H9 (cell line): ENCODE measurements around the gene HPCAL1. TPM values are rescaled to one million over a fixed set of nuclear protein-coding genes. Genes with fewer than 3 reads are reported as not detected.

Source experiments
- DNase-seq: peaks from one replicate; pipeline ENCODE4 v3.0.0-alpha.2; 2017
- H2AFZ ChIP-seq: one replicate; pipeline ENCODE4 v1.6.1; 2013; ENCODE audit warnings: mild to moderate bottlenecking, low read length, control low read depth, moderate library complexity
- H2AK5ac ChIP-seq: 2 replicates; pipeline ENCODE4 v1.6.1; 2013; ENCODE audit warnings: low read length, control low read depth, mixed read lengths; ENCODE audit not compliant: insufficient read length
- H2BK120ac ChIP-seq: one replicate; pipeline ENCODE4 v1.6.1; 2013; ENCODE audit warnings: low read depth, mild to moderate bottlenecking, low read length, control low read depth, inconsistent platforms; ENCODE audit not compliant: poor library complexity, severe bottlenecking
- H2BK12ac ChIP-seq: 2 replicates; pipeline ENCODE4 v1.6.1; 2013; ENCODE audit warnings: low read length, control low read depth, mixed read lengths, low read depth; ENCODE audit not compliant: insufficient read length
- H2BK15ac ChIP-seq: 2 replicates; pipeline ENCODE4 v1.6.1; 2013; ENCODE audit warnings: low read depth, low read length, control low read depth
- H2BK20ac ChIP-seq: one replicate; pipeline ENCODE4 v1.6.1; 2013; ENCODE audit warnings: low read depth, mild to moderate bottlenecking, low read length, control low read depth, inconsistent platforms; ENCODE audit not compliant: poor library complexity, severe bottlenecking
- H2BK5ac ChIP-seq: 2 replicates; pipeline ENCODE4 v1.6.1; 2013; ENCODE audit warnings: low read length, control low read depth, mixed read lengths; ENCODE audit not compliant: insufficient read length
- H3K14ac ChIP-seq: 2 replicates; pipeline ENCODE4 v1.6.1; 2013; ENCODE audit warnings: low read length, control low read depth; ENCODE audit not compliant: insufficient read depth
- H3K18ac ChIP-seq: 2 replicates; pipeline ENCODE4 v1.6.1; 2013; ENCODE audit warnings: low read depth, mild to moderate bottlenecking, mixed read lengths, low read length, control low read depth; ENCODE audit not compliant: insufficient read length
- H3K23ac ChIP-seq: 2 replicates; pipeline ENCODE4 v1.6.1; 2013; ENCODE audit warnings: low read length, control low read depth, mixed read lengths, low read depth; ENCODE audit not compliant: insufficient read length
- H3K23me2 ChIP-seq: 2 replicates; pipeline ENCODE4 v1.6.1; 2013; ENCODE audit warnings: low read depth, mild to moderate bottlenecking, mixed read lengths, low read length, control low read depth; ENCODE audit not compliant: insufficient read length, poor library complexity, severe bottlenecking
- H3K27ac ChIP-seq: 2 replicates; pipeline ENCODE4 v1.5.1; 2013; ENCODE audit warnings: low read length, control low read depth, mixed read lengths, low read depth; ENCODE audit not compliant: insufficient read length
- H3K27me3 ChIP-seq: 2 replicates; pipeline ENCODE4 v1.6.1; 2013; ENCODE audit warnings: low read length, control low read depth, inconsistent platforms; ENCODE audit not compliant: insufficient read depth
- H3K4ac ChIP-seq: 2 replicates; pipeline ENCODE4 v1.6.1; 2013; ENCODE audit warnings: low read depth, mild to moderate bottlenecking, control low read depth, inconsistent platforms, low read length, moderate library complexity
- H3K4me1 ChIP-seq: 2 replicates; pipeline ENCODE4 v1.6.1; 2013; ENCODE audit warnings: low read length, control low read depth, inconsistent platforms; ENCODE audit not compliant: insufficient read depth
- H3K4me2 ChIP-seq: 2 replicates; pipeline ENCODE4 v1.6.1; 2013; ENCODE audit warnings: low read length, control low read depth, mixed read lengths; ENCODE audit not compliant: insufficient read length, insufficient read depth
- H3K56ac ChIP-seq: 2 replicates; pipeline ENCODE4 v1.6.1; 2013; ENCODE audit warnings: low read depth, mild to moderate bottlenecking, mixed read lengths, low read length, control low read depth; ENCODE audit not compliant: insufficient read length
- H3K79me1 ChIP-seq: 2 replicates; pipeline ENCODE4 v1.6.1; 2013; ENCODE audit warnings: low read depth, mild to moderate bottlenecking, moderate library complexity, low read length, control low read depth, inconsistent platforms; ENCODE audit not compliant: insufficient read depth, poor library complexity, severe bottlenecking
- H3K79me2 ChIP-seq: 2 replicates; pipeline ENCODE4 v1.6.1; 2013; ENCODE audit warnings: low read length, control low read depth, inconsistent platforms; ENCODE audit not compliant: insufficient read depth
- H3K9ac ChIP-seq: 2 replicates; pipeline ENCODE4 v1.6.1; 2013; ENCODE audit warnings: low read length, control low read depth, mixed read lengths; ENCODE audit not compliant: insufficient read length; ENCODE audit errors: extremely low read depth
- H3K9me3 ChIP-seq: one replicate; pipeline ENCODE4 v1.6.1; 2013; ENCODE audit warnings: low read depth, low read length, inconsistent platforms; ENCODE audit not compliant: control insufficient read depth
- H3T11ph ChIP-seq: one replicate; pipeline ENCODE4 v1.6.1; 2013; ENCODE audit warnings: mild to moderate bottlenecking, low read length, control low read depth, inconsistent platforms
- H4K20me1 ChIP-seq: one replicate; pipeline ENCODE4 v1.6.1; 2013; ENCODE audit not compliant: control insufficient read depth, insufficient read length, insufficient read depth
- H4K5ac ChIP-seq: 2 replicates; pipeline ENCODE4 v1.6.1; 2013; ENCODE audit warnings: low read depth, mild to moderate bottlenecking, mixed read lengths, low read length, control low read depth; ENCODE audit not compliant: insufficient read length
- H4K8ac ChIP-seq: replicated peaks from 2 replicates; pipeline ENCODE4 v1.6.1; 2013; ENCODE audit warnings: low read length, control low read depth, mixed read lengths, low read depth; ENCODE audit not compliant: insufficient read length
- H4K91ac ChIP-seq: 2 replicates; pipeline ENCODE4 v1.6.1; 2013; ENCODE audit warnings: low read depth, mild to moderate bottlenecking, moderate library complexity, mixed read lengths, low read length, control low read depth; ENCODE audit not compliant: insufficient read length
- H3K27ac Mint-ChIP-seq, 3 experiments: 2 replicates in 2 of 3; 3 replicates in 1 of 3; pipeline ENCODE4 v1.8.0; 2020 to 2021; ENCODE audit warnings: mixed read lengths in 3 of 3, mild to moderate bottlenecking in 1 of 3, moderate library complexity in 1 of 3
- H3K27me3 Mint-ChIP-seq: 2 replicates; pipeline ENCODE4 v1.8.0; 2021; ENCODE audit warnings: low read depth, mild to moderate bottlenecking, moderate library complexity, mixed read lengths
- H3K36me3 Mint-ChIP-seq, 3 experiments: 2 replicates in 2 of 3; 3 replicates in 1 of 3; pipeline ENCODE4 v1.8.0; 2020 to 2021; ENCODE audit warnings: low read depth in 3 of 3, mixed read lengths in 3 of 3; ENCODE audit not compliant: insufficient read depth in 1 of 3
- H3K4me1 Mint-ChIP-seq, 2 experiments: 2 replicates each; pipeline ENCODE4 v1.8.0; 2020; ENCODE audit warnings: mixed read lengths in 2 of 2
- H3K4me3 Mint-ChIP-seq, 2 experiments: 2 replicates in 1 of 2; 3 replicates in 1 of 2; pipeline ENCODE4 v1.8.0; 2020 to 2021; ENCODE audit warnings: mild to moderate bottlenecking in 2 of 2, mixed read lengths in 2 of 2, moderate library complexity in 1 of 2
- H3K9me3 Mint-ChIP-seq, 2 experiments: 2 replicates in 1 of 2; 3 replicates in 1 of 2; pipeline ENCODE4 v1.8.0; 2020; ENCODE audit warnings: mild to moderate bottlenecking in 2 of 2, mixed read lengths in 2 of 2, moderate library complexity in 1 of 2
- WGBS: extraction: QIAGEN DNeasy Blood & Tissue Kit; methylation state at CpG from one replicate; pipeline ENCODE4 v1.1.7; 2013; ENCODE audit warnings: missing lambda C conversion rate, low lambda C conversion rate, mixed read lengths; ENCODE audit not compliant: insufficient read length; ENCODE audit errors: extremely low coverage; 5-methylcytosine and 5-hydroxymethylcytosine counted together
- total RNA-seq: library from RNA; stranded (reverse); gene quantifications from 2 replicates; pipeline ENCODE4 v1.2.1, GENCODE V29; 2021
- TF ChIP-seq, protein P1 (sequence below): fragments of 200-600 bp; sonication (generic); conservative IDR thresholded peaks from 3 replicates; pipeline ENCODE4 v1.8.0; 2021; ENCODE audit warnings: antibody characterized with exemption, mild to moderate bottlenecking

HPCAL1 gene
- total RNA-seq, 1 experiment from 2014 or later: 4.7 TPM

DNA sequence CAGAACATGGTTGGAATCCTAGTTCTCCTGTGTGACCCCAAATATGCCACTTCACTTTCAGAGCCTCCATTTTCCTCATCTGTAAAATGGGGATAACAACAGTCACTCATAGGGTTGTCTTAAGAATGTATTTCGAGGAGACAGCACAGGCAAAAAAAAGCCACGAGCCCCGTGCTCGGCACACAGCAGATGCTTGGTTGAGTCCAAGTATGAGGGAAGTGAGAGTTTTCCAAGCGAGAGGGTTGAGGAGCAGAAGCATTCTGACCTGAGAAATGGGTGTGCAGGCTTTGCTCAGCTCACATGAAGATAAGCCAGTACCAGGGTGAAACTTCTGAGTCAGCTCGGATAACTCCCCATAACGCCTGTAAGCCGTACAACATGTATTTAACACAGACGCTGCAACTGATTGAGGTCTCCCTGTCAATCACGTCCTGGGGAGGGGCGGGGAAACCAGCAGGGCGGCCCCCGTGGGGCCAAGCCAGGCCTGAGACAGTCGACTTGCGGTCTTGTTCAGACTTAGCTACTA is 168.4 kb downstream of the HPCAL1 start:
- H2BK20ac ChIP-seq: no peak overlapping the region
- H4K8ac ChIP-seq: no peak overlapping the region
- no peak overlapping the region for H4K91ac ChIP-seq
- no peaks in the 10 kb centered on the region for H3K9me3 ChIP-seq
- no peaks in the 10 kb centered on the region for H4K20me1 ChIP-seq
- no CpG with 5 or more reads among the region's 15 CpGs for WGBS
- H3K4me1 ChIP-seq: no peaks in the 10 kb centered on the region
- no peak overlapping the region for H4K5ac ChIP-seq
- H3K9ac ChIP-seq: no peak overlapping the region
- H3K14ac ChIP-seq: no peak overlapping the region
- no peak overlapping the region for H3K23ac ChIP-seq
- no peak overlapping the region for H3K4me3 Mint-ChIP-seq
- H3K79me1 ChIP-seq: no peaks in the 10 kb centered on the region
- no peaks in the 10 kb centered on the region for H3K79me2 ChIP-seq
- no peak overlapping the region for H3K18ac ChIP-seq
- no peak for DNase-seq
- H3K23me2 ChIP-seq: no peaks in the 10 kb centered on the region
- no peak overlapping the region for H3K27ac Mint-ChIP-seq
- H3K9me3 Mint-ChIP-seq: no peaks in the 10 kb centered on the region
- H3K27me3 ChIP-seq: no peaks in the 10 kb centered on the region
- H2BK5ac ChIP-seq: no peak overlapping the region
- H3K4me2 ChIP-seq: no peak overlapping the region
- H2BK120ac ChIP-seq: no peak overlapping the region
- TF ChIP-seq, protein P1, sequence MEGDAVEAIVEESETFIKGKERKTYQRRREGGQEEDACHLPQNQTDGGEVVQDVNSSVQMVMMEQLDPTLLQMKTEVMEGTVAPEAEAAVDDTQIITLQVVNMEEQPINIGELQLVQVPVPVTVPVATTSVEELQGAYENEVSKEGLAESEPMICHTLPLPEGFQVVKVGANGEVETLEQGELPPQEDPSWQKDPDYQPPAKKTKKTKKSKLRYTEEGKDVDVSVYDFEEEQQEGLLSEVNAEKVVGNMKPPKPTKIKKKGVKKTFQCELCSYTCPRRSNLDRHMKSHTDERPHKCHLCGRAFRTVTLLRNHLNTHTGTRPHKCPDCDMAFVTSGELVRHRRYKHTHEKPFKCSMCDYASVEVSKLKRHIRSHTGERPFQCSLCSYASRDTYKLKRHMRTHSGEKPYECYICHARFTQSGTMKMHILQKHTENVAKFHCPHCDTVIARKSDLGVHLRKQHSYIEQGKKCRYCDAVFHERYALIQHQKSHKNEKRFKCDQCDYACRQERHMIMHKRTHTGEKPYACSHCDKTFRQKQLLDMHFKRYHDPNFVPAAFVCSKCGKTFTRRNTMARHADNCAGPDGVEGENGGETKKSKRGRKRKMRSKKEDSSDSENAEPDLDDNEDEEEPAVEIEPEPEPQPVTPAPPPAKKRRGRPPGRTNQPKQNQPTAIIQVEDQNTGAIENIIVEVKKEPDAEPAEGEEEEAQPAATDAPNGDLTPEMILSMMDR: no peak
- H2BK12ac ChIP-seq: no peak overlapping the region
- H3K27ac ChIP-seq: no peak overlapping the region
- H2AK5ac ChIP-seq: no peak overlapping the region
- H3K4me1 Mint-ChIP-seq: peaks cover 2% of the 10 kb centered on the region in 2 experiments; a peak in 1 of 4 replicates
- no peak overlapping the region for H2AFZ ChIP-seq
- H3K4ac ChIP-seq: no peak overlapping the region
- no peak overlapping the region for H2BK15ac ChIP-seq
- H3T11ph ChIP-seq: no peak overlapping the region
- H3K27me3 Mint-ChIP-seq: peaks cover 3% of the 10 kb centered on the region
- H3K36me3 Mint-ChIP-seq: no peaks in the 10 kb centered on the region
- H3K56ac ChIP-seq: no peak overlapping the region
